ENCODE measurements around the gene SORBS1. TPM values are rescaled to one million over a fixed set of nuclear protein-coding genes. Genes with fewer than 3 reads are reported as not detected.
A peak's percentile ranks its signal among the peaks of the same experiment; 100 is the strongest.

SORBS1 gene
- polyA plus RNA-seq, 3 donors from 2014 or later = 0.33 to 1.8 (median 0.82) TPM

DNA sequence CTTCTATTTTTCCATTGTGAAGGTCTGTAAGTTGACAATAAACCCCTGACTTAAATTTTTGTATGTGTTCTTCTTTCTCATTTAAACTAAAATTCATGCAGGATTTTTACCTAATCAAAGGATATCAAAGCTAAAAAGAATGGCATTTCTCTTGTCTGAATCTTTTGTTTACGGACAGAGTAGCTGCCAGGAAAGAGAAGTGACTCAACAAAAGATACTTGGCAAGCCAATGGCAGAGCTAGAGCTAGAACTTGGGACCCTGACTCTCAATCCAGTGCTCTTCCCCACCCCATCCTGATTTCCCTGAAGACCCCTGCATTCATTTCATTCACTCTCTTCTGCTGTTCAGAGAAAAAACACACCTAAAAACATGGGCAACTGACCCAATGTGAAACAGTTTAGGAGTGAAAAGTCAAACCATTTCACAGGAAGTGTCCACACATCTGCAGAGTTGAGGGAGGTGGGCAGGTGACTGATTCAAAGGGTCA lies 230.2 kb downstream of the SORBS1 start:
- Mint-ChIP-seq H3K4me3 (no peak overlapping the region), H3K36me3 (peaks cover 0 to 4% (median 0%) of the 10 kb centered on the region in 3 donors), H3K9me3 (no peaks in the 10 kb centered on the region), H3K27me3 (ENCODE audit: low read depth in 3 of 3) (peaks cover 0 to 3% (median 2%) of the 10 kb centered on the region in 3 donors), H3K4me1 (no peaks in the 10 kb centered on the region), H3K27ac (no peak overlapping the region)
- DNase-seq = no peak

DNA sequence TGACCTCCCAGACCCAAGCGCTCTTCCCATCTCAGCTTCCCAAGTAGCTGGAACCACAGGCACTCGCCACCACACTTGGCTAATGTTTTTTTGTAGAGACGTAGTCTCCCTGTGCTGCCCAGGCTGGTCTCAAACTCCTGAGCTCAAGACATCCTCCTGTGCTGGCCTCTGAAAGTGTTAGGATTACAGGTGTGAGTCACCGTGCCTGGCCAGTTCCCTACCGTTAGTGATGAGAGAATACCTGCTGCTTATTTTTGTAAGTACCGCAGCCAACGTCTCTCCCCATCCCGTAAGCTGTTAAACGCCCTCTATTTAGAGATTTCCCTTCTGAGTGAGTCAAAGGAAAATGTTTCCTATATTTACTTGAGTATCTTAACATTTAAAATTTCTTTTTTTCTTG lies 231.9 kb downstream of the SORBS1 start:
- H3K27ac Mint-ChIP-seq = no peak overlapping the region
- H3K9me3 Mint-ChIP-seq = no peaks in the 10 kb centered on the region
- no peak overlapping the region for H3K4me3 Mint-ChIP-seq

DNA sequence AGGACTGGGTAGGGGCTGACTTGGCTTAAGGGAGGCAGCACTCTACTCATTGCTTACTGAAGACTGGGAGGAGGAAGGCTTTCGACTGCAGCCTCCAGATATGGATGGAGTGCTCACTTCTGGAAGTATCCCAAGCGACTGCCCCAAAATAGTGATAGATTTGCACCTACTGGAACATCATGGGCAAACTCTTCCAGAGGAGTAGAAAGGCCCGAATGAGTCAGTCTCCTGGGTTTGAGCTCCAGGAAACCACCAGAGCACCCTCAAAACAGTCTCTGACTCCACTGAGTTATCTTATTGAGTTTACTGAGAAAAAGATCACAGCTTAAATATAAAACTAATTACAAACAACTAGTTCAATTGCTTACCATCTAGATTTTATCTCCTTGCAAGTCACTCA lies 233.2 kb downstream of the SORBS1 start:
- no peak overlapping the region for H3K27ac Mint-ChIP-seq
- H3K9me3 Mint-ChIP-seq = no peaks in the 10 kb centered on the region
- no peak overlapping the region for H3K4me3 Mint-ChIP-seq
- H3K4me1 Mint-ChIP-seq = no peaks in the 10 kb centered on the region
- no peak for DNase-seq
- peaks cover 0 to 3% (median 2%) of the 10 kb centered on the region in 3 donors for H3K27me3 Mint-ChIP-seq (ENCODE audit: low read depth in 3 of 3)
- H3K36me3 Mint-ChIP-seq = peaks cover 0 to 4% (median 0%) of the 10 kb centered on the region in 3 donors

More for the DNA sequence above, 231.9 kb downstream of the SORBS1 start:
- DNase-seq = no peak
- H3K36me3 Mint-ChIP-seq = peaks cover 0 to 4% (median 0%) of the 10 kb centered on the region in 3 donors
- peaks cover 0 to 3% (median 2%) of the 10 kb centered on the region in 3 donors for H3K27me3 Mint-ChIP-seq (ENCODE audit: low read depth in 3 of 3)
- no peaks in the 10 kb centered on the region for H3K4me1 Mint-ChIP-seq

DNA sequence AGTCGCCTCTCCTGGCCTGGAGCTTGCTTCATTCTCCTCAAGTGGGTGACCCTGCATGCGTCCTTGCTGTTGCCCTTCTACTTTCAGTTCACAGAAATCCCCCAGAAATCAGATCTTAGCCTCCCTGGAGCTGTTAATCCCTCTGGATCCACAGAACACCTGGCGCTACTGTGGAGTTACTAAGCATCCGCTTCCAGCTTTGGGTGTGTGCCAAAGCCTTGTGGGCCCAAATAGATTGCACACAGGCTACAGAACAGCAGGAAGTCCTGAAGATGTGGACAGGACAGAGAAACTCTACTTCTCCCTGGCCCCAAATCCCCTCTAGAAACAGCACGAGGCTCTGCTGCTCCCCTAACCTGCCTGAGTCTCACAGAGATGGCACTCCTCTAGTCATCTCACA lies 233.8 kb downstream of the SORBS1 start:
- Mint-ChIP-seq H3K9me3 (no peaks in the 10 kb centered on the region), H3K4me1 (no peaks in the 10 kb centered on the region), H3K36me3 (peaks cover 0 to 4% (median 0%) of the 10 kb centered on the region in 3 donors), H3K27me3 (ENCODE audit: low read depth in 3 of 3) (peaks cover 0 to 3% (median 0%) of the 10 kb centered on the region in 3 donors), H3K27ac (no peak overlapping the region), H3K4me3 (no peak overlapping the region)
- DNase-seq = no peak

DNA sequence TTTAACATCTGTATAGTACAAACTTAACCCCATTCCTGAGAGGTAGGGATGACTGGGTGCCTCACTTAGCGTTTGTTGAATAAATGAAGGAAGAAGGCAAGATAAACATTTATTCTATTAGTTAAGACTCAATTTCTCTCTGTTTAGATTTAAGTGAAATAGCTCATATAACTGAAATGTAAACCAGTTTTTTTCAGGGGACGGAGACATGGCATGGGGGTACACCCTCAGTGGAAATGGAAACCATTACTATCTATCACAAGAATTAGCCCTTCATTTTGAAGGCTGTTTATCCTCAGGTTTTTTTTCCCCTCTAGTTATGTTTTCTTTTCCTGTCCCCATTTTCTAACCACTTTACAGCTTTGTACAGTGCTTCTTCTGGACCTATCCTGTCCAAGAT lies 234.8 kb downstream of the SORBS1 start:
- no peak for DNase-seq
- no peak overlapping the region for H3K27ac Mint-ChIP-seq
- H3K9me3 Mint-ChIP-seq = no peaks in the 10 kb centered on the region
- peaks cover 0 to 3% (median 0%) of the 10 kb centered on the region in 3 donors for H3K27me3 Mint-ChIP-seq (ENCODE audit: low read depth in 3 of 3)
- no peaks in the 10 kb centered on the region for H3K4me1 Mint-ChIP-seq
- H3K36me3 Mint-ChIP-seq = peaks cover 0 to 6% (median 0%) of the 10 kb centered on the region in 3 donors
- H3K4me3 Mint-ChIP-seq = no peak overlapping the region

DNA sequence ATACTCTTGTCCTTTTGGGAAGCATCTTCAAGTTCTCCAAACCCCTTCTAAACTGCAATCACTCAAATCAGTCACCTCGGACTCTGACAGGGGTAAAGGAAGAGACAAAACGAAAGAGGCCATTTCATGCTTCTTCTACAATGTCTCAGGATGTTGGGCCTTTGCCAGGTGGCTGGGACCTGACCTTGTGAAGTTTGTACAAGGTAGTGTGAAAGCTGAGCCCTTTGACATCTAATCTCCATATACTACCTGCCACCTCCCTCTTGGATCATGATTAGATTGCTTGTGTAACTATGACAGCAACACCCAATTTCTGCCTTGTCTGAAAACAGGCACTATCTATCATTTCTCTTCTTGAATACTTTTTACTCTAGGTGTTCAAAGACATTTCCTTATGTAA lies 235.3 kb downstream of the SORBS1 start:
- DNase-seq = no peak
- Mint-ChIP-seq H3K4me3 (no peak overlapping the region), H3K27me3 (ENCODE audit: low read depth in 3 of 3) (peaks cover 0 to 3% (median 3%) of the 10 kb centered on the region in 3 donors), H3K36me3 (peaks cover 0 to 12% (median 0%) of the 10 kb centered on the region in 3 donors), H3K27ac (no peak overlapping the region), H3K9me3 (no peaks in the 10 kb centered on the region), H3K4me1 (no peaks in the 10 kb centered on the region)

DNA sequence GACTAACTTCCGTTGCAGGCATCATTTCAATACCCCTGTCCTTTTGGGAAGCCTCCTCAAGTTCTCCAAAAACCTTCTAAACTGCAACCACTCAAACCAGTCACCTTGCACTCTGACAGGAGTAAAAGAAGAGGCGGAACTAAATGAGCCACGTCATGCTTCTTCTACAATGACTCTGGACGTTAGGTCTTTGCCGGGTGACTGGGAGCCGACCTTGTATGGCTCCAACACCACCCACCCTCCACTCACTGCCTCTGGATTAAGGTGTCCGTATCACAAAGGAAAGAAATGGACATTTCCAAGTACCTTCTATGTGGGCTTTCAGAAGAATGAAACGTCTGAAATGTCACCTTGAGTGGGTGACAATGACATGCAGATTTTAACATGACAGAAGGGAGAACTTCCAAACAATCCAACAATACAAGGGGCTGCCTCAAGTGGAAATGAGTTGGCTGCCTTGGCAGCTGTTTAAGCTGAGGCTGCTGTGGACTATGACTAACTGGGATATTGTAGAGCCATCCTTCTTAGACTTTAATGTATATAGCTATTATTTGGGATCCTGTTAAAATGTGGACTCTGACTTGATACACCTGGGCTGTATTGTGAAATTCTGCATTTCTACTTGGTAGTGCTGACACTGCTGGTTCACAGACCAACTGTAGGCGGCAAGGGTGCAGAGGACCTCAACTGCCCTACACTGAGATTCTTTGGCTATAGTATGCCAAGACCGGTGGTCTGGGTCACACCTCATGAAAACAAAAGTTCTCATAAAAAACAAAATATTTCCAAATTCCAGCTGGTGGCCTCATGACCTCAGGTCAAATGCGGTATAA lies 236.5 kb downstream of the SORBS1 start:
- no peak for DNase-seq
- peaks cover 0 to 7% (median 3%) of the 10 kb centered on the region in 3 donors for H3K27me3 Mint-ChIP-seq (ENCODE audit: low read depth in 3 of 3)
- no peaks in the 10 kb centered on the region for H3K9me3 Mint-ChIP-seq
- H3K27ac Mint-ChIP-seq = no peak overlapping the region
- no peaks in the 10 kb centered on the region for H3K4me1 Mint-ChIP-seq
- H3K36me3 Mint-ChIP-seq = peaks cover 0 to 12% (median 0%) of the 10 kb centered on the region in 3 donors
- no peak overlapping the region for H3K4me3 Mint-ChIP-seq

DNA sequence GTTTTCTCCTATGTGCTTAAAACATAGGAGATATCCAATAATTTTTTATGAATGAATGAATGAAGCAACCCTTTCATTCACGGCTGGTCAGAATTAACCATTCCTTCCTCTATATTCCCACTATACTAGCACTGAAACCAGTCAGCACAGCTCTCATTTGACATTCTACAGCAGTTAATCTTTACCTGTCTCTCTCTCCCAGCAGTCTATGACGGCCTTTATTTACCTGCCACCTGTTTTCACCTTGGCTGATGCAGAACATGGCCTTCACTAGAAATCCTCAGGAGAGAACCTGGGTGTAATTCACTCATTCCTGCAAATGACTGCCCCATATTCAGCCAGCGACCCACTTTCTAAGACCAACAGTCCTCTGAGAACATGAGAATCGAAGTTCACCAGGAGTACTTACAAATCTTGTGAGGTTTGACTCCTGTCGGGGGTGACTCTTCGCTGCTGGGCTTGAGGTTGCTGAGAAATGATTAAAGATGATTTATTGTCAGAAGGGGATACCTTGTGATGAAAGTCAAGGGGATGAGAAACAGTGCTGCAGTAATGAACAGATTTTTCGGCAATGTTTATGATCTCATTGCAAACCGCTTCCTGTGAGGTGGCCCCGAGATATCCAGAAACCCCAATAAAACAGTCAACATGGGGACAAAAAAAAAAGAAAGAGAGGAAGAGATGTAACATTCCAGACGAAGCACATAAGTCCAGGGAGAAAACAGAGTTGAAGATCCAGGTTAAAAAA lies 239.4 kb downstream of the SORBS1 start:
- no peak overlapping the region for H3K27ac Mint-ChIP-seq
- no peak for DNase-seq
- no peaks in the 10 kb centered on the region for H3K9me3 Mint-ChIP-seq
- H3K36me3 Mint-ChIP-seq = peaks cover 0 to 12% (median 0%) of the 10 kb centered on the region in 3 donors
- H3K27me3 Mint-ChIP-seq (ENCODE audit: low read depth in 3 of 3) = peaks cover 0 to 7% (median 0%) of the 10 kb centered on the region in 3 donors
- no peaks in the 10 kb centered on the region for H3K4me1 Mint-ChIP-seq
- H3K4me3 Mint-ChIP-seq = no peak overlapping the region

DNA sequence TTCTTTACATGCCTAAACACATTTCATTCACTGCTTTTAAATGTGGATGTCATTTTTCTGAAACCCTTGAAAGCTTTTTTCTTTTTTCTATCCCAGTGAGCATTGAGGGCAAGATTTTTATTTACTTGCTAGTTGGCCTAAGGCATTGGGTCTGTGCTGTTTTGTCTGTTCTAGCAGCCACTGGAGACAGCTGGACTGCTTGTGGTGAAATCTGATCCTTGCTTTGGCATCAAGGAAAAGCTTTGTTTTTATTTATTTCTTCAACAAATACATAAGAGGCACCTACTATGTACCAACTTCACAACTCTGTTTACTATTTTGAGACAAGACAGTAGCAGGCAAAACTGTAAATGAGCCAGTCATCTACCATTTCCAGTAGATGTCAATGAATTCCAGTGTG lies 241.9 kb downstream of the SORBS1 start:
- Mint-ChIP-seq H3K4me3 (no peak overlapping the region), H3K4me1 (no peaks in the 10 kb centered on the region), H3K27me3 (ENCODE audit: low read depth in 3 of 3) (peaks cover 0 to 7% (median 0%) of the 10 kb centered on the region in 3 donors), H3K36me3 (peaks cover 0 to 12% (median 0%) of the 10 kb centered on the region in 3 donors), H3K9me3 (no peaks in the 10 kb centered on the region), H3K27ac (no peak overlapping the region)
- DNase-seq = no peak

DNA sequence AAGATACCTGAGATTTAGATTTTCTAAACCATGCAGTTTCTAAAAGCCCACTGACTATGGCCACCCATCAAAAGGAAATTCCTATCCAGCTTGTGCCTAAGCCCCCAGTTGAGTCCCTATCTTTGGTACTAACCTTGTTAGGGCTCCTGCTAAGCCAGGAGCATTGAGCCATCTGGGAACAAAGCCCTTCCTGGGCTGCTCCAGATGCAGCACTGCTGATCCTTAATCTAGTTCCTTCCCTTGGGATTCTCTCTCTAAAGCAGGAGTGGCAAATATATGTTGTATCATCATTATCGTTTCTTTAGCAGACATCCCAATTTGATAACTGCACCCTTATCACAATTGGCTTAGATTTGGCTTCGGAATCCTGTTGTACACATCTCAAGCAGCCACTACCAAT lies 245.7 kb downstream of the SORBS1 start:
- no peaks in the 10 kb centered on the region for H3K4me1 Mint-ChIP-seq
- H3K9me3 Mint-ChIP-seq = no peaks in the 10 kb centered on the region
- DNase-seq = no peak
- no peaks in the 10 kb centered on the region for H3K36me3 Mint-ChIP-seq
- peaks cover 0 to 3% (median 2%) of the 10 kb centered on the region in 3 donors for H3K27me3 Mint-ChIP-seq (ENCODE audit: low read depth in 3 of 3)
- H3K27ac Mint-ChIP-seq = no peak overlapping the region
- no peak overlapping the region for H3K4me3 Mint-ChIP-seq

DNA sequence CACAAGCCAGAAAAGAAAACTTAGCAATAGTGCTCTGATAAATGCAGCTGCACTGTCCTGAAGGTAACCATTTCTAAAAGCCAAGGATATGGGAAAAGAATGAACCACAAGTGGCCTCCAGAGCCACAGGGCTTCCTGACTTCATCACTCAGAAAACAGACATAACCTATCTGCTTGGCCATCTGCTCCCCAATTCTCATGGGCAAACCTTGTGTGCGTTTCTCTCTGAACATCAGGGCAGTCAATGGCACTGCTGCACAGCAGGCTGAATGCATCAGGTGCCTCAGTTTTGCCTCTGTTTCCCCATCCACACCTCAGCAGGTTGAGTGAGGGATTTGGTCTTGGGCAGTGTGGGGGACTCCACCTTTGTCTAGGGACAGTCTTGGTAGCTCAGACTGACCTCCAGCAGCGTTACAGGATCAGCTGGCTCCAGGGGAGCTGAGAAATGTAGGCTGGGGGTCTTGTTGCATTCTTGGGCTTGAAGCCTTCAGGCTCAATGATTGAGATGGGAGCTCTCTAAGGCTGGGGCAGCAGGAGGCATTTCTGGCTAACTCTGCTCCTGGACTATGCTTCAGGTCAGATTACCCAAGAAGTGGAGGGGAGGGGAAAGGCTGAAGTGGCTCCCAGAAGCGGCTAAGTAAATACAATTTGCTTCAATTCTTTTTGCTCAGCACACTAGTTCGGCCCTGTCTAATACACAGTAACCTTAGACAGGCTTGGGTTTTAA lies 246.8 kb downstream of the SORBS1 start:
- H3K27me3 Mint-ChIP-seq (ENCODE audit: low read depth in 3 of 3) = peaks cover 0 to 3% (median 2%) of the 10 kb centered on the region in 3 donors
- H3K4me3 Mint-ChIP-seq = no peak overlapping the region
- no peaks in the 10 kb centered on the region for H3K36me3 Mint-ChIP-seq
- DNase-seq = no peak
- peak overlapping the region in 1 of 6 donors; percentile 13 for H3K27ac Mint-ChIP-seq
- H3K9me3 Mint-ChIP-seq = no peaks in the 10 kb centered on the region
- peaks cover 0 to 7% of the 10 kb centered on the region in 2 donors for H3K4me1 Mint-ChIP-seq

DNA sequence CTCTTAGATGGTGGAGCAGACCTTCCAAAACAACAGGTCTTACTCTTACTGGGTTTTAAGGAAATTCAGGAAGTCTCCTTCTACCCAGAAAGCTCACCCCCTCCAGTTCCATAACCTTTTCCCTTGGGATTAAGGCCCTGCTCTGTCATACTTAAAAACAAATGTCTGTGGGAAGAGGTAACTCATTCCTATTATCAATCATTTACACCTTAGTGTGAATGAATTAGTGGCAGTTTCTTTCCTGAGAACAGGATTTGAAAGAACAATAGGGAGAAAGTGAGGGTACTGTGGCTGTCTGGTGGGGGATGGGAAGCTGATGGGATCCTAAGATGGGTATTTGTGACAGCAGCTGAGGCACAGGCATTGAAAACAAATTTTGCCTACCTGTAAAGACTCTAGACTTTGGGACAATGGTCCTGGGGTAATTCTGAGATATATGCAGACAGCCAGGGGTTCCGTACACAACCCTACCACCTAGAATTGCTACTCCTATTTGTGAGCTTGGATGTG lies 248.1 kb downstream of the SORBS1 start:
- Mint-ChIP-seq H3K4me3 (no peak overlapping the region), H3K27ac (no peak overlapping the region), H3K4me1 (peaks cover 7 to 10% of the 10 kb centered on the region in 2 donors), H3K36me3 (no peaks in the 10 kb centered on the region), H3K9me3 (no peaks in the 10 kb centered on the region), H3K27me3 (ENCODE audit: low read depth in 3 of 3) (peaks cover 2 to 3% (median 3%) of the 10 kb centered on the region in 3 donors)
- DNase-seq = no peak

DNA sequence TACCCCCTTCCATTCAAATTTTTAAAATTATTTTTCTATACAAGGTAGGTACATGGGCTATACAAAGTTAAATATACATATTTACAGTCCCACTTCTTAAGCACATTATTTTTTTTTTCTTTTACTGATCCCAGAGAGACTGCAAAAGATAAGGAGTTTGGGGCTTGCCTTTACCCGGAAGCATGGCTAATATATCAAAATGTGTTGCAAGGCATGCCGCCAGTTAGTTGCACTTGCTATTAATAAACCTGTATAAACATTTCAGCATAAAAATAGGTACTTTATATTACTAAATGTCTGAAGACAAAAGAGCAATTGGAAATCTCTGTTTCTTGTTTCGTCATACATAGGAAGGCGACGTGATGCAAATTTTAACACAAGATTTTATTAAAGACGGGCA lies 248.9 kb downstream of the SORBS1 start:
- no peak for DNase-seq
- no peak overlapping the region for H3K27ac Mint-ChIP-seq
- H3K4me3 Mint-ChIP-seq = no peak overlapping the region
- no peaks in the 10 kb centered on the region for H3K36me3 Mint-ChIP-seq
- H3K9me3 Mint-ChIP-seq = no peaks in the 10 kb centered on the region
- peaks cover 7 to 10% of the 10 kb centered on the region in 2 donors for H3K4me1 Mint-ChIP-seq
- H3K27me3 Mint-ChIP-seq (ENCODE audit: low read depth in 3 of 3) = peaks cover 2 to 3% (median 3%) of the 10 kb centered on the region in 3 donors
